Liver (tissue), 9 donors: ENCODE results near the gene BAIAP2L1. TPM values are rescaled to one million over a fixed set of nuclear protein-coding genes. Genes with fewer than 3 reads are reported as not detected.
"Not testable (repeated sequence)": the region's sequence is repeated elsewhere in the genome, so short reads cannot be mapped to it uniquely, and the experiment has no call there.

Experiments
- DNase-seq: peaks from one replicate; pipeline ENCODE4 v3.0.0-alpha.2; 2017; ENCODE audit warnings: low spot score
- H3K27ac ChIP-seq, 2 donors: one replicate each; pipeline ENCODE4 v1.7.0; 2013; ENCODE audit warnings: inconsistent platforms in 2 of 2, low read length in 2 of 2, control low read depth in 1 of 2, low read depth in 1 of 2, mild to moderate bottlenecking in 1 of 2
- H3K27me3 ChIP-seq, 4 donors: one replicate each; pipeline versions ENCODE4 v1.6.1 to v1.7.0; 2013; ENCODE audit warnings: low read length in 3 of 4, inconsistent platforms in 1 of 4, mild to moderate bottlenecking in 1 of 4, moderate library complexity in 1 of 4; ENCODE audit not compliant: control insufficient read depth in 4 of 4, insufficient read depth in 4 of 4
- H3K36me3 ChIP-seq, 4 donors: one replicate each; pipeline versions ENCODE4 v1.6.1 to v1.7.0; 2013; ENCODE audit warnings: low read length in 3 of 4, mild to moderate bottlenecking in 3 of 4, low read depth in 1 of 4, moderate library complexity in 1 of 4; ENCODE audit not compliant: control insufficient read depth in 4 of 4, insufficient read depth in 3 of 4
- H3K4me1 ChIP-seq, 4 donors: one replicate each; pipeline versions ENCODE4 v1.6.1 to v1.7.0; 2013; ENCODE audit warnings: low read length in 3 of 4, mild to moderate bottlenecking in 3 of 4, moderate library complexity in 1 of 4; ENCODE audit not compliant: control insufficient read depth in 4 of 4, insufficient read depth in 4 of 4
- H3K4me3 ChIP-seq, 3 donors: one replicate each; pipeline versions ENCODE4 v1.6.1 to v1.7.0; 2013; ENCODE audit warnings: low read length in 3 of 3, control low read depth in 1 of 3, low read depth in 1 of 3, mild to moderate bottlenecking in 1 of 3
- H3K9ac ChIP-seq, 2 donors: one replicate each; pipeline ENCODE4 v1.7.0; 2013; ENCODE audit warnings: low read length in 2 of 2, mild to moderate bottlenecking in 2 of 2, moderate library complexity in 2 of 2, control low read depth in 1 of 2, low read depth in 1 of 2
- H3K9me3 ChIP-seq, 4 donors: one replicate each; pipeline versions ENCODE4 v1.6.1 to v1.7.0; 2013; ENCODE audit warnings: low read length in 3 of 4; ENCODE audit not compliant: control insufficient read depth in 4 of 4
- ATF3 ChIP-seq: IDR thresholded peaks from 2 replicates; pipeline ENCODE4 v1.6.1; 2016; ENCODE audit warnings: antibody characterized with exemption
- CTCF ChIP-seq: fragments of 150-350 bp; IDR thresholded peaks from 2 replicates; pipeline ENCODE4 v1.5.1; 2017; ENCODE audit warnings: improper control_type of control experiment, low read depth, low read length; ENCODE audit not compliant: missing input control
- EGR1 ChIP-seq, 2 donors: IDR thresholded peaks; 2 replicates each; pipeline ENCODE4 v1.6.1; 2016 to 2018; ENCODE audit warnings: antibody characterized with exemption in 2 of 2, low read depth in 2 of 2
- FOXA2 ChIP-seq: IDR thresholded peaks from 2 replicates; pipeline ENCODE4 v1.6.1; 2016; ENCODE audit warnings: antibody characterized with exemption
- HNF4A ChIP-seq, 2 donors: conservative IDR thresholded peaks; 2 replicates each; pipeline ENCODE4 v1.6.1; 2016; ENCODE audit warnings: antibody characterized with exemption in 2 of 2, mild to moderate bottlenecking in 2 of 2
- HNF4G ChIP-seq: IDR thresholded peaks from 2 replicates; pipeline ENCODE4 v1.6.1; 2016; ENCODE audit warnings: antibody characterized with exemption
- JUND ChIP-seq, 2 donors: IDR thresholded peaks; 2 replicates each; pipeline ENCODE4 v1.6.1; 2016; ENCODE audit warnings: antibody characterized with exemption in 2 of 2
- MAX ChIP-seq: IDR thresholded peaks from 2 replicates; pipeline ENCODE4 v1.6.1; 2016; ENCODE audit warnings: antibody characterized with exemption
- NR2F2 ChIP-seq: IDR thresholded peaks from 2 replicates; pipeline ENCODE4 v1.6.1; 2016; ENCODE audit warnings: antibody characterized with exemption
- RAD21 ChIP-seq, 2 donors: IDR thresholded peaks; 2 replicates each; pipeline ENCODE4 v1.6.1; 2016; ENCODE audit warnings: antibody characterized with exemption in 2 of 2, mild to moderate bottlenecking in 2 of 2
- REST ChIP-seq: IDR thresholded peaks from 2 replicates; pipeline ENCODE4 v1.6.1; 2016; ENCODE audit warnings: antibody characterized with exemption, mild to moderate bottlenecking
- RXRA ChIP-seq, 2 donors: IDR thresholded peaks; 2 replicates each; pipeline ENCODE4 v1.6.1; 2017 to 2018; ENCODE audit warnings: antibody characterized with exemption in 2 of 2, mild to moderate bottlenecking in 1 of 2
- SP1 ChIP-seq: IDR thresholded peaks from 2 replicates; pipeline ENCODE4 v1.6.1; 2018; ENCODE audit warnings: antibody characterized with exemption, mild to moderate bottlenecking
- ZBTB33 ChIP-seq: IDR thresholded peaks from 2 replicates; pipeline ENCODE4 v1.6.1; 2016; ENCODE audit warnings: antibody characterized with exemption
- WGBS: extraction: QIAGEN DNeasy Blood & Tissue Kit; methylation state at CpG from one replicate; pipeline ENCODE4 v1.1.7; 2013; 5-methylcytosine and 5-hydroxymethylcytosine counted together
- polyA plus RNA-seq, 2 donors: library from polyadenylated mRNA; stranded (reverse) in 1 of 2; unstranded in 1 of 2; fragments of 200-250 nt in 1 of 2; fragments of >200 nt in 1 of 2; fragmentation: Nextera tagmentation in 1 of 2; extraction: Ambion mirVana in 1 of 2; gene quantifications; one replicate each; pipeline versions ENCODE4 v1.2.1 to v1.2.3, GENCODE V29; 2013 to 2015
- total RNA-seq, 2 donors: library from RNA; depleted of rRNA; stranded (reverse); fragments of >200 nt; gene quantifications; one replicate each; pipeline ENCODE4 v1.2.3, GENCODE V29; 2014
- donor health status: healthy.
- donor health status: healthy.
- donor health status: healthy.
- donor health status: healthy.
- donor health status: healthy.

The BAIAP2L1 gene
- total and polyA plus RNA-seq, 4 donors = 5.4 to 8.9 (median 8.7) TPM

GRCh38 chr7:98408146-98408545 is 7.3 kb upstream of the BAIAP2L1 start:
- H3K27ac ChIP-seq, H3K9me3 ChIP-seq, H3K9ac ChIP-seq, DNase-seq, H3K4me3 ChIP-seq, H3K27me3 ChIP-seq, H3K36me3 ChIP-seq: not testable (repeated sequence)
- WGBS = 93% methylated on average over 7 of the region's 7 CpGs
- H3K4me1 ChIP-seq = peaks cover 2 to 15% (median 7%) of the 10 kb centered on the region in 4 donors

GRCh38 chr7:98406827-98407226 is 5.9 kb upstream of the BAIAP2L1 start:
- H3K9me3 ChIP-seq = no peaks in the 10 kb centered on the region
- H3K27me3 ChIP-seq = no peaks in the 10 kb centered on the region
- no peak for DNase-seq
- H3K4me1 ChIP-seq = peaks cover 1 to 8% (median 3%) of the 10 kb centered on the region in 4 donors
- no peak overlapping the region for H3K9ac ChIP-seq
- no peak overlapping the region for H3K27ac ChIP-seq
- no peak overlapping the region for H3K4me3 ChIP-seq
- H3K36me3 ChIP-seq = no peaks in the 10 kb centered on the region
- no peak for TF ChIP-seq EGR1 (IDR thresholded peaks at IDR 0.05; ENCODE audit: low read depth in 2 of 2)
- TF ChIP-seq HNF4G = no peak
- TF ChIP-seq RXRA (IDR thresholded peaks at IDR 0.05) = no peak
- no peak for TF ChIP-seq FOXA2
- no peak for TF ChIP-seq ATF3
- TF ChIP-seq NR2F2 = no peak
- no peak for TF ChIP-seq ZBTB33
- TF ChIP-seq CTCF = no peak
- no peak for TF ChIP-seq RAD21 (IDR thresholded peaks at IDR 0.05)
- no peak for TF ChIP-seq JUND (IDR thresholded peaks at IDR 0.05)
- TF ChIP-seq REST = no peak
- TF ChIP-seq HNF4A (conservative IDR thresholded peaks at IDR 0.05) = no peak
- no peak for TF ChIP-seq SP1
- no peak for TF ChIP-seq MAX
- WGBS = 90% methylated on average over 9 of the region's 9 CpGs
